ENCODE results near the gene MGAT5B.

Gene MGAT5B

GRCh38 chr17:76937238-76937637 is 69.0 kb downstream of the MGAT5B start:
- H3K27me3 ChIP-seq (ENCODE audit: control insufficient read depth, insufficient read depth, low read length): no peaks in the 10 kb centered on the region
- WGBS (ENCODE audit: insufficient coverage, insufficient read length): 100% methylated on average over 2 of the region's 2 CpGs
- H3K4me3 ChIP-seq (ENCODE audit: low read length): no peak overlapping the region
- no peak for DNase-seq (ENCODE audit: low read depth, low spot score)
- no peak overlapping the region for H3K27ac ChIP-seq (ENCODE audit: low read length)
- no peaks in the 10 kb centered on the region; the same call in 1 of the 2 replicates for H3K36me3 ChIP-seq (ENCODE audit: control insufficient read depth, insufficient read depth, low read length)
- no peaks in the 10 kb centered on the region for H3K4me1 ChIP-seq (ENCODE audit: control insufficient read depth, insufficient read depth, low read length)
- no peaks in the 10 kb centered on the region for H3K9me3 ChIP-seq (ENCODE audit: control insufficient read depth, insufficient read depth, low read length)

- no peak overlapping the region for H3K27ac ChIP-seq (ENCODE audit: low read length)
- H3K27me3 ChIP-seq (ENCODE audit: control insufficient read depth, insufficient read depth, low read length): no peaks in the 10 kb centered on the region
- no peak overlapping the region for H3K4me3 ChIP-seq (ENCODE audit: low read length)
- no peaks in the 10 kb centered on the region for H3K4me1 ChIP-seq (ENCODE audit: control insufficient read depth, insufficient read depth, low read length)
- no peak for DNase-seq (ENCODE audit: low read depth, low spot score)
- H3K9me3 ChIP-seq (ENCODE audit: control insufficient read depth, insufficient read depth, low read length): no peaks in the 10 kb centered on the region
- H3K36me3 ChIP-seq (ENCODE audit: control insufficient read depth, insufficient read depth, low read length): no peaks in the 10 kb centered on the region; the same call in 1 of the 2 replicates
- WGBS (ENCODE audit: insufficient coverage, insufficient read length): no CpG with 5 or more reads among the region's 10 CpGs
Measured at GRCh38 chr17:76938009-76938408, 69.8 kb downstream of the MGAT5B start.

GRCh38 chr17:76940295-76940694 is 72.1 kb downstream of the MGAT5B start:
- DNase-seq (ENCODE audit: low read depth, low spot score): peak; percentile 18
- H3K4me1 ChIP-seq (ENCODE audit: control insufficient read depth, insufficient read depth, low read length): no peaks in the 10 kb centered on the region
- H3K4me3 ChIP-seq (ENCODE audit: low read length): no peak overlapping the region
- H3K27me3 ChIP-seq (ENCODE audit: control insufficient read depth, insufficient read depth, low read length): no peaks in the 10 kb centered on the region
- H3K9me3 ChIP-seq (ENCODE audit: control insufficient read depth, insufficient read depth, low read length): no peaks in the 10 kb centered on the region
- WGBS (ENCODE audit: insufficient coverage, insufficient read length): no CpG with 5 or more reads among the region's 14 CpGs
- H3K27ac ChIP-seq (ENCODE audit: low read length): no peak overlapping the region
- no peaks in the 10 kb centered on the region; the same call in 1 of the 2 replicates for H3K36me3 ChIP-seq (ENCODE audit: control insufficient read depth, insufficient read depth, low read length)

- Histone ChIP-seq H3K9me3 (ENCODE audit: control insufficient read depth, insufficient read depth, low read length) (no peaks in the 10 kb centered on the region), H3K27me3 (ENCODE audit: control insufficient read depth, insufficient read depth, low read length) (no peaks in the 10 kb centered on the region), H3K4me1 (ENCODE audit: control insufficient read depth, insufficient read depth, low read length) (no peaks in the 10 kb centered on the region), H3K4me3 (ENCODE audit: low read length) (no peak overlapping the region), H3K36me3 (ENCODE audit: control insufficient read depth, insufficient read depth, low read length) (no peaks in the 10 kb centered on the region; the same call in 1 of the 2 replicates), H3K27ac (ENCODE audit: low read length) (no peak overlapping the region)
- peak; percentile 45 for DNase-seq (ENCODE audit: low read depth, low spot score)
- no CpG with 5 or more reads among the region's 13 CpGs for WGBS (ENCODE audit: insufficient coverage, insufficient read length)
Measured at GRCh38 chr17:76940738-76941350, 72.6 kb downstream of the MGAT5B start.

GRCh38 chr17:76943202-76943601 is 75.0 kb downstream of the MGAT5B start:
- no CpG with 5 or more reads among the region's 7 CpGs for WGBS (ENCODE audit: insufficient coverage, insufficient read length)
- Histone ChIP-seq H3K4me1 (ENCODE audit: control insufficient read depth, insufficient read depth, low read length) (no peaks in the 10 kb centered on the region), H3K36me3 (ENCODE audit: control insufficient read depth, insufficient read depth, low read length) (no peaks in the 10 kb centered on the region; the same call in 1 of the 2 replicates), H3K27me3 (ENCODE audit: control insufficient read depth, insufficient read depth, low read length) (no peaks in the 10 kb centered on the region), H3K9me3 (ENCODE audit: control insufficient read depth, insufficient read depth, low read length) (no peaks in the 10 kb centered on the region), H3K27ac (ENCODE audit: low read length) (no peak overlapping the region), H3K4me3 (ENCODE audit: low read length) (no peak overlapping the region)
- DNase-seq (ENCODE audit: low read depth, low spot score): no peak

GRCh38 chr17:76943781-76944213 is 75.6 kb downstream of the MGAT5B start:
- H3K4me3 ChIP-seq (ENCODE audit: low read length): no peak overlapping the region
- no CpG with 5 or more reads among the region's 9 CpGs for WGBS (ENCODE audit: insufficient coverage, insufficient read length)
- no peak for DNase-seq (ENCODE audit: low read depth, low spot score)
- H3K36me3 ChIP-seq (ENCODE audit: control insufficient read depth, insufficient read depth, low read length): no peaks in the 10 kb centered on the region
- no peaks in the 10 kb centered on the region for H3K27me3 ChIP-seq (ENCODE audit: control insufficient read depth, insufficient read depth, low read length)
- no peaks in the 10 kb centered on the region for H3K4me1 ChIP-seq (ENCODE audit: control insufficient read depth, insufficient read depth, low read length)
- no peak overlapping the region for H3K27ac ChIP-seq (ENCODE audit: low read length)
- H3K9me3 ChIP-seq (ENCODE audit: control insufficient read depth, insufficient read depth, low read length): no peaks in the 10 kb centered on the region

- Histone ChIP-seq H3K36me3 (ENCODE audit: control insufficient read depth, insufficient read depth, low read length) (no peaks in the 10 kb centered on the region), H3K27me3 (ENCODE audit: control insufficient read depth, insufficient read depth, low read length) (no peaks in the 10 kb centered on the region), H3K9me3 (ENCODE audit: control insufficient read depth, insufficient read depth, low read length) (no peaks in the 10 kb centered on the region), H3K4me3 (ENCODE audit: low read length) (no peak overlapping the region), H3K27ac (ENCODE audit: low read length) (no peak overlapping the region), H3K4me1 (ENCODE audit: control insufficient read depth, insufficient read depth, low read length) (no peaks in the 10 kb centered on the region)
- DNase-seq (ENCODE audit: low read depth, low spot score): no peak
- no CpG with 5 or more reads among the region's 16 CpGs for WGBS (ENCODE audit: insufficient coverage, insufficient read length)
Measured at GRCh38 chr17:76944477-76944876, 76.3 kb downstream of the MGAT5B start.

GRCh38 chr17:76946111-76946771 is 78.0 kb downstream of the MGAT5B start:
- Histone ChIP-seq H3K4me3 (ENCODE audit: low read length) (no peak overlapping the region), H3K27me3 (ENCODE audit: control insufficient read depth, insufficient read depth, low read length) (no peaks in the 10 kb centered on the region), H3K4me1 (ENCODE audit: control insufficient read depth, insufficient read depth, low read length) (no peaks in the 10 kb centered on the region), H3K9me3 (ENCODE audit: control insufficient read depth, insufficient read depth, low read length) (no peaks in the 10 kb centered on the region), H3K36me3 (ENCODE audit: control insufficient read depth, insufficient read depth, low read length) (no peaks in the 10 kb centered on the region; the same call in 1 of the 2 replicates), H3K27ac (ENCODE audit: low read length) (no peak overlapping the region)
- no peak for DNase-seq (ENCODE audit: low read depth, low spot score)
- no CpG with 5 or more reads among the region's 18 CpGs for WGBS (ENCODE audit: insufficient coverage, insufficient read length)

- Histone ChIP-seq H3K4me1 (ENCODE audit: control insufficient read depth, insufficient read depth, low read length) (no peaks in the 10 kb centered on the region), H3K9me3 (ENCODE audit: control insufficient read depth, insufficient read depth, low read length) (no peaks in the 10 kb centered on the region), H3K36me3 (ENCODE audit: control insufficient read depth, insufficient read depth, low read length) (no peaks in the 10 kb centered on the region; the same call in 1 of the 2 replicates), H3K27me3 (ENCODE audit: control insufficient read depth, insufficient read depth, low read length) (no peaks in the 10 kb centered on the region), H3K27ac (ENCODE audit: low read length) (no peak overlapping the region), H3K4me3 (ENCODE audit: low read length) (no peak overlapping the region)
- DNase-seq (ENCODE audit: low read depth, low spot score): no peak
- WGBS (ENCODE audit: insufficient coverage, insufficient read length): no CpG with 5 or more reads among the region's 10 CpGs
Measured at GRCh38 chr17:76946772-76947135, 78.5 kb downstream of the MGAT5B start.

- Histone ChIP-seq H3K9me3 (ENCODE audit: control insufficient read depth, insufficient read depth, low read length) (no peaks in the 10 kb centered on the region), H3K27ac (ENCODE audit: low read length) (no peak overlapping the region), H3K36me3 (ENCODE audit: control insufficient read depth, insufficient read depth, low read length) (no peaks in the 10 kb centered on the region; the same call in 1 of the 2 replicates), H3K4me3 (ENCODE audit: low read length) (no peak overlapping the region), H3K27me3 (ENCODE audit: control insufficient read depth, insufficient read depth, low read length) (no peaks in the 10 kb centered on the region), H3K4me1 (ENCODE audit: control insufficient read depth, insufficient read depth, low read length) (no peaks in the 10 kb centered on the region)
- no peak for DNase-seq (ENCODE audit: low read depth, low spot score)
- WGBS (ENCODE audit: insufficient coverage, insufficient read length): no CpG with 5 or more reads among the region's 10 CpGs
Measured at GRCh38 chr17:76947309-76947708, 79.1 kb downstream of the MGAT5B start.

GRCh38 chr17:76947771-76948170 is 79.6 kb downstream of the MGAT5B start:
- no peak overlapping the region for H3K27ac ChIP-seq (ENCODE audit: low read length)
- no peaks in the 10 kb centered on the region for H3K9me3 ChIP-seq (ENCODE audit: control insufficient read depth, insufficient read depth, low read length)
- H3K36me3 ChIP-seq (ENCODE audit: control insufficient read depth, insufficient read depth, low read length): no peaks in the 10 kb centered on the region; the same call in 1 of the 2 replicates
- H3K27me3 ChIP-seq (ENCODE audit: control insufficient read depth, insufficient read depth, low read length): no peaks in the 10 kb centered on the region
- no peaks in the 10 kb centered on the region for H3K4me1 ChIP-seq (ENCODE audit: control insufficient read depth, insufficient read depth, low read length)
- no peak for DNase-seq (ENCODE audit: low read depth, low spot score)
- no CpG with 5 or more reads among the region's 17 CpGs for WGBS (ENCODE audit: insufficient coverage, insufficient read length)
- H3K4me3 ChIP-seq (ENCODE audit: low read length): no peak overlapping the region
